IPS DF 4.7 (cell line): ENCODE results near the gene CCS.
"Not testable (repeated sequence)": the region's sequence is repeated elsewhere in the genome, so short reads cannot be mapped to it uniquely, and the experiment has no call there.

Source experiments
- DNase-seq: peaks from one replicate; pipeline ENCODE4 v3.0.0-alpha.2; 2013; ENCODE audit warnings: low spot score; ENCODE audit errors: extremely low read depth

CCS gene

DNA sequence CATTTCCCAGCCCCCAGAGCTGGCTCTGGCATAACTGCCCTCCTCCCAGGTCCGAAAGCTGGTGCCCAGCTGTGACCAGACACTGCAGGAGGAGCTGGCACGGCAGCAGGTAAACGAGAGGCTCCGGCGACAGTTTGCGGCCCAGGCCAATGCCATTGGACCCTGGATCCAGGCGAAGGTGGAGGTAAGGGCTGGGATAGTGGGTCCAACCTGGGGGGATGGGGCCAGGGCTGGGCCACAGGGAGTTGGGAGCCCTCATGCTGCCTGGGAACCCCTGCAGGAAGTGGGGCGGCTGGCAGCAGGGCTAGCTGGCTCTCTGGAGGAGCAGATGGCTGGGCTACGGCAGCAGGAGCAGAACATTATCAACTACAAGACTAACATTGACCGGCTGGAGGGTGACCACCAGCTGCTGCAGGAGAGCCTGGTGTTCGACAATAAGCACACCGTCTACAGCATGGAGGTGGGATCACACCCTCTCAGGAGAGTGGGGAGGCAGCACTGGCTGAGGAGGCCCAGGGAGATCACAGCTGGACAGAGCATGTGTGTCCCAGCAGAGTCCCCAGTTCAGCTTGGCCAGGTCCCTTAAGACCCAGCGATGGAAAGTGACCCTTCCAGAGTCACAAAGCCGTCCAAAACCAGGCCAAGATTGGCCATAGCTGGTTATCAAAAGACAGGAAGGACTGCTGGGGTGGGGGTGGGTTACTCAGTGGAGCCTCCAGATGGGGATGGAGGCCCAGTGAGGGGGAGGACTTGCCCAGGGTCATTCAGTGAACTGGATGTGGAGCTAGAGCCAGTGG lies 31.6 kb upstream of the CCS start:
- no peak for DNase-seq

DNA sequence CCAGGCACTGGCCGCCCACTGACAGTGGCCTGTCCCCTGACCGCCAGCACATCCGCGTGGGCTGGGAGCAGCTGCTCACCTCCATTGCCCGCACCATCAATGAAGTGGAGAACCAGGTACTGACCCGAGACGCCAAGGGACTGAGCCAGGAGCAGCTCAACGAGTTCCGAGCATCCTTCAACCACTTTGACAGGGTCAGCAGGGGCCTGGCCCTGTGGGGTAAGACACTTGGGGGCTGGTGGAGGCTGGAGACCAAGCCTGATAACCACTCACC lies 31.1 kb upstream of the CCS start:
- no peak for DNase-seq

DNA sequence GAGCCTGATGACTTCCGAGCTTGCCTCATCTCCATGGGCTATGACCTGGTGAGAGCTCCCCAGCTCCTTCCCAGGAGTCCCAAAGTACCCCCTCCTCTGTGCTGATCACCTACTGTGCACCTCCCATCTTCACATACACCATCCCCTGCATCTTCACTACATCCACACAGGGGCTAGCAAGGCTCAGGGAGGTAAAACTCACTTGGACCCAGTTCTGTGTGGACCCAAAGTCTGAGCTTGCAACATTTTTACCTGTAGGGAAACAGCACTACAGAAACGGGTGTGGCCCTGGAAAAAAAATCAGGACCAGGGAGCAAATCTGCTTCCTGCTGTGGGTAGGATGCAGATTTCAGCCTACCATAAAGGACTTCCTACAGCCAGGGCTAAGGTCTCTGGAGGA lies 30.7 kb upstream of the CCS start:
- DNase-seq, result no peak

DNA sequence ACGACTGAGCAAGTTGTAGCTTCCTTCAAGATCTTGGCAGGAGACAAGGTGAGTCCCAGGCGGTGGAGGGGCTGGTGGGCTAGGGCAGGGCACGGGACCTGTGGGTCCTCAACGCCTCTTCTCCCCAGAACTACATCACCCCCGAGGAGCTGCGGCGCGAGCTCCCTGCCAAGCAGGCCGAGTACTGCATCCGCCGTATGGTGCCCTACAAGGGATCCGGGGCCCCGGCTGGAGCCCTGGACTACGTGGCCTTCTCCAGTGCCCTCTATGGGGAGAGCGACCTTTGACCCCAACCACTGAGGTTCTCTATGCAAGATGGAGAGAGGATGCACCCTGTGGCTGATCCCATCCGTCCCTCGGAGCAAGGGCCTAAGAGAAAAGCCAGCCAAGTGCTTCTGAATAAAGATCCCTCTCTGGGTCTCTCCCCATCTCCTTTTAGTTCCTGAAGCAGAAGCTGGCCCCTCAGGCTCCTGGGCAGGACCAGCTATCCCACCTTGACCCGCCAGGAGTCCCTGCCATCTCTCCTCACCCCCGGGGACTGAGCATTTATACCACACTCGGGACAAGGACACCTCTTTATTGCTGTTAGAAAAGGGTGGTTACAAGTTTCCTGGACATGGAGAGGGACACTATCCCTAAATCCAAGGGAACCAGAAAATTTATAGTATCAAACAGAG lies 29.9 kb upstream of the CCS start:
- DNase-seq, result no peak

DNA sequence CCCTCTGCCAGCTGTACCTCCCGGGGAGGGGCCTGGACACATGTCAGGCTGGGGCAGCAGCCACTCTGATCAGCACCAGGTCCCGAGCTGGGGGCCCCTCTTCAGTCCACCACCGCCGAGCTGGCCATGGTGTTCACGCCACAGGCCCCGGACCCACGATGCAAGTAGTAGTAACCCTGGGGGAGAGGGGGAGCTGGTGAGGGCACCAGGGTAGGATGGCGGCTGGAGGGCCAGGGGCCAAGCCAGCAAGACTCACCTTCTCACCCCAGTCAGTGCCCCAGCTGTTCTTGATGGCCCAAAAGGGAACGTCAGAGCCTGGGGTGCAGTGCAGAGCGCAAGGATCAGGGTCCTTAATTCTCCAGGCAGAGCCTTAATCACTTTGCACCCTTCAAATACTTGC lies 29.2 kb upstream of the CCS start:
- no peak for DNase-seq

DNA sequence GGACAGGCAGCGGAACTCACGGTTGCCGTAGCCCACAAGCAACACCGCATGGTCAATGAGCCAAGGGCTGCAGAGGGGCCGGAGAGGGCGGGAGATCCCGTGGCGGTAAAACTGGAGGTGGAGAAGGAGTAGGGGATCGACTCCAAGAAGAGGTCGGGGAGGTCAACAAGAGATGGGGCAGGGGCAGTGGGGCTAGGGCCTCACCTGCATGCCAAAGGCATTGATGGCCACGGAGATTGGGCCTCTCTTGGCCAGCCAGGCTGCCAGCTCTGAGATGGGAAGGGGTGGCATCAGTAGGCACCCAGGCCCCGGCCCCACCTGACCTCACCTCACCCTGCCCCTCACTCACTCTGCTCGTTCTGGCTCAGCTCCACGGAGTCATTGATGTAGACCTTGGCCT lies 28.4 kb upstream of the CCS start:
- no peak for DNase-seq

DNA sequence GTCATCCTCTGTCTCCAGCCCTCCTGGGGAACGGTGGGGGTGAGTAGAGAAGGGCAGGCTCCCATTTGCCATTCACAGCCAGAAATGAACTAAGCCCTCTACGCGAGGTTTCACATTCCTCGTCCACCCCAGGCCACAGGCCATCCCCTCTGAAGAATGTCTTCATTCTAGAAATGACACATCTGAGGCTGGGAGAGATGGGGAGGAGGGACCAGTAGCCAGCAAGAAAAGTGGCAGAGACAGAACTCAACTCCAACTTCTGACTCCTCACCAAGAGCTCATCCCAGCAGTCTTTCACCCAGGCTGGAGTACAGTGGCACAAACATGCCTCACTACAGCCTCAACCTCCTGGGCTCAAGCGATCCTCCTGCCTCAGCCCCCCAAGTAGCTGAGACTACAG lies 28.0 kb upstream of the CCS start:
- DNase-seq, result no peak

DNA sequence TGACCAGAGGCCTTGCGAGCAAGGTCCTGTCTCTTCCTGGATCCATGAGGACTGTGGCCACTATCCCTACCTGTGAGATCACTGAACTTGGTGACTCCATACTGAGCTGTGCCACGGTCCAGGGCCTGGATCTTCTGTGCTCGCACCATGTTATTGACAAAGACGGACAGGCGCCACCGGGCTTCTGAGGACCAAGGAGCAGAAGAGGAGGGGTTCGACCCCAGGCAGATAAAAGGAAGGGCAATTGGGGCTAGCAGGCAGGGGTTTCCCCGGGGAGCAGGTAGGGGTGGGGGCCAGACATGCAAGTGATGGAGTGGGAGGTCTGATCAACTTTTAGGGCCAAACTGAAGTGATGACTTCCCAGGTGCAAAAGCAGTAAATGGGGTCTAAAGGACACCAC lies 26.8 kb upstream of the CCS start:
- no peak for DNase-seq

DNA sequence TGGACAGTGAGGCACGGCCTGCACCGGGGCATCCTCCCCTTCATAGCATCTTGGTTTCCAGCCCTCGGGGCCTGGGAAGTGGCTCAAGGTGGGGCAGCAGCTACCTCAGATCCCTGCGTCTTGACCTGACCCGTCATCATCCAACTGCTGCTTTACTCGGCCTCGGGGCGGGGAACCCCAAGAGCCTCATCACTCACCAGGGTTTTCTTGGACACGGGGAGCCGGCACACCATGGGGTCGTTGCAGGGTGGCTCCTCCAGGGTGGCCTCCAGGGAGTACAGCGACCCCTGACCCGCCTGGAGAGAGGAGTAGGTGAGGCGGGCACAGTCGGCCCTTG lies 25.2 kb upstream of the CCS start:
- no peak for DNase-seq

DNA sequence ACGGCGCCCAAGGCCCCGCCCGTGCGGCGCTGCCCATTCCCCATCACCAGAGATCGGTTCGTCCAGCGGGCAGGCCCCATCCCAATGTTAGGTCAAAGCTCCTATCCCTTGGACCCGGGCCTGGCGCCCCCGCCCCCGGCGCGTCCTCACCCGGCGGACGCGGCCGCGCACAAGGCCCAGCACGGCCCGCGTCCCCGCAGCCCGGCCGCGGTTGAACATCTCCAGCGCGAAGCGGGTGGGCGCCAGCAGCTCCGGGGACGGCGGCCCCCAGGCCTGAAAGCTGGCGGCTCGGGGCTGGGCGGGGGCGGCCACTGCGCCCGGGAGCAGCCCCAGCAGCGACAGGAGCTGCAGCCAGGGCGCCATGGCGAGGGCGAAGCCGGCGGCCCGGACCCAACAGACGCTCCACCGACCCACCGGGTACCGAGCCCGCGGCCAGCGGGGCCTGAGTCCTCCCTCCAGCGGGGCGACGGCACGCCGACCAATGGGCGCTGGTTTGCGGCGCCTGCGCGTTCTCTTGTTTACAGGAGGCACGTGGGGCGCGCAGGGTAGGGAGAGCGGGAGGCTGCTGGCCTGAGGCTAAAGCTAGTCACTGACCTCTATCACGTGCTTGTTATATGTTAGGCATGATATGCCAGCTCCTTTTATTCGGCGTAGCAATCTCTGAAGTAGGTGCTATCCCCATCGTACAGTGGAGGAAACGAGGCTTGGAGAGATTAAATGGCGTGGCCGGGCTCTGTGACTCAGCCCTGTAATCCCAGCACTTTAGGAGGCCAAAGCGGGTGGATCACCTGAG lies 24.7 kb upstream of the CCS start, which contains the start of gene CTSF:
CTSF (minus strand) TSS at position 483 of the 793 bp plus-strand sequence; CDS start at position 363, 120 bp downstream.
- no peak for DNase-seq

DNA sequence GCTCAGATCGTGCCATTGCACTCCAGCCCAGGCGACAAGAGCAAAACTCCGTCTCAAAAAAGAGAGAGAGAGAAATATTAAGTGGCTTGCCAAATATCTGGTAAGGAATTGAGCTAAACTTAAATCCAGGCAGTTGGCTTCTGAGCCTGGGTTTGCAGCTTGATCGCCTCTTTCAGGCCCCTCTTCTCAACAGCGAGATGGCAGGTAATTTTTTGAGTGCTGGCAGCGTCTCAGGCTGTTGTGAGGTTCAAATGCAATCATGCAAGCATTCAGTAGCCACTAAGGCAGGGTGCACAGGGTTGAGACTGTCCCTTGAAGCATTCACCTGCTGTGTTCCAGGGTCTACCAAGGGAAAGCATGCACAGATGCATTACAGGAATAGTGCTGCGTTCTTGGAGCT lies 23.9 kb upstream of the CCS start:
- no peak for DNase-seq

DNA sequence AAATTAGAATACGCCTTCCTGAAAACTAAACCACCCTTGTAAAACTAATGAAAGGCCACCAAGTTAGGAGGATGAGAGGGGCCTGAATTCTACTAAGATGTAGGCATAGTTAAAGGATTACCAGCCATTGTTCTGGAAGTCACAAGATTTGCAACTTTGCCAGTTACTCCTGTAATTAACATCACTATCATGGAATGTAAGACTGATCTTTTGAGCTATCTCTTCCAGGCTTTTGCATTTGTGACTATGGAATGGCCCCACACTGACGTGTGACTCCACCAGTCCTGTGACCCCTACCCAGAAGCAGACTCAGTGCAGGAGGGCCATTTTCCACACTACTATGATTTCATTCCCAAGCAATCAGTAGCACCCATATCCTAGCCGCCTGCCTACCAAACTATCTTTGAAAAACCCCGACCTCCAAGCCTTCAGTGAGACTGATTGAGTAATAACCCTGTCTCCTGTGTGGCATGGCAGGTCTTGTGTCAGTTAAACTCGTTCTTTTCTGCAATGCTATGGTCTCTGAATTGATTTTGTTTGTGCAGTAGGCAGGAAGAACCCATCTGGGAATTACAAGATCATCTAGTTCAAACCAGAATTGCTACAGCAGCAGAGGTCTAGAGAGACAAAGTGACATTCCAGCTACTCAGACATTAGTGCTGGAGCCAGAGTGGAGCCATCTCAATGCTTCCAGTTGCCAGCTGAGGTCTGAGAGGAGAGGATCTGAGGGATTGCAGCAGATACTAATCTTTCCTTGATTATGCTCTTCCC lies 22.7 kb upstream of the CCS start:
- DNase-seq, result no peak

DNA sequence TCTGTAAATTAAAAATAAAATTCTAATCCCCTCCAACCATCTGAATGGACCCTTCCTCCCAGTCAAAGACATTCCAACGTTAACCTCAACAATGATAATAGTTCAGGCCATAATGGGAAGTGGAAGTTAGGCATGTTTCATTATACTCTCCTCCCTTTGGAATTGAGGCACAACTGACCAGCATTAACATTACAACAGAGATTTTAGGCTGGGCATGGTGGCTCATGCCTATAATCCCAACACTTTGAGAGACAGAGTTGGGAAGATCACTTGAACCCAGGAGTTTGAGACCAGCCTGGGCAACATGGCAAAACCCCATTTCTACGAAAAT lies 22.2 kb upstream of the CCS start:
- no peak for DNase-seq

DNA sequence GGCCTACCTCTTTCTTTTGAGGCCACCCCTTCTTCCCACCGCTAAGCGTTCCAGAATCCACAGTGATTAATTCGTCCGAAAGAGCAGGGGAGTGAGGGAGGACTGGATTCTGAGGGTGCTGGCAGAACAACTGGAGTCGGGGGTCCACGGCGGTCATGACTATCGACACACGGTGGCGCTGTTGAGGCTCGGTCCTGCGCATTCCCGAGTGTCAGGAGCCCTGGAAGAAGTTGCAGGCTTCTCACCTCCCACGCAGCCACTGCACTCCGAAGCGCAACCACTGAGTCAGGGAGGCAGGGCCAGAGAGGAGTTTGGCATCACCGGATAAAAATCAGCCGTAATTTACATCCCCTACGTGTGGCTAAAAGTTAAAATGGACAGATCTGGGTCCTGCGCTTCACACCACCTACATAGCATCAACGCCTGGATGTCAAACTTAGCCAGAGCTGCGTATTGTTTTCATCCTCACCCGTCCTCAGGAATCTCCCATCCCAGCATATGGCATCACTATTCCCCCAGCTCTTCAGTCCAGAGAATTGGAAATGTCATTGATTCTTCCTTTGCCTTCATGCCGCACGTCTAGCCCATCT lies 13.9 kb upstream of the CCS start:
- no peak for DNase-seq

DNA sequence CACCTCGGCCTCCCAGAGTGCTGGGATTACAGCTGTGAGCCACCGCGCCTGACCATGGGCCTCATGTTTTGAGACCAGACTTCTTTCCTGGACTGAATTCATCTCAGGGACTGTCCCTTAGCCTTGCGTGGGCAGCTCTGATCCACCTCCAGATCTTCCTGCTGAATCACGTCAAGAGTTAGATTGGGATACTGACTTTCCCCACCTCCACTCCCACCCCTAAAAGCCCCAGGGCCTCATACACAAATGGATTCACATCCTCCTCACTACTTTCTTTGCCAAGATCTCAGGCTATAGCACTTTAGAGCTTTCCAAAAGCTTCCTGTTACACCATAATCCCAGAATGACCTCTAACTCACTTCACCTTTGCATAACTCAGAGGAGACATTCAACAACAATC lies 12.2 kb upstream of the CCS start:
- no peak for DNase-seq

DNA sequence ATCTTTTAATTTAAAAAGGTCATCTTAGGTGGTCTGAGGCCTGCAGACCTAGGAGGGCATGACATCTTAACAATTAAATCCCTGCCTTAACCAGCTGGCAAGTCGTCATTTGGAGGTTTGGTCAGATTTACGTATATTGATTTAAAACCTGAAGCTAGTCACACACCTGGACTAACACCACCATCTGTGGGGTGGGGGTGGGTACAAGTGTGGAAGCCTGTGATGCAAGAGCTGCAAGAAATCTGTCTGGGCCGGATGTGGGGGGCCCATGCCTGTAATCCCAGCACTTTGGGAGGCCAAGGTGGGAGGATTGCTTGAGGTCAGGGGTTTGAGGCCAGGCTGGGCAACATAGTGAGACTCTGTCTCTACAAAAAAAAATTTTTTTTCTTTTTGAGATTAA lies 11.7 kb upstream of the CCS start:
- no peak for DNase-seq

DNA sequence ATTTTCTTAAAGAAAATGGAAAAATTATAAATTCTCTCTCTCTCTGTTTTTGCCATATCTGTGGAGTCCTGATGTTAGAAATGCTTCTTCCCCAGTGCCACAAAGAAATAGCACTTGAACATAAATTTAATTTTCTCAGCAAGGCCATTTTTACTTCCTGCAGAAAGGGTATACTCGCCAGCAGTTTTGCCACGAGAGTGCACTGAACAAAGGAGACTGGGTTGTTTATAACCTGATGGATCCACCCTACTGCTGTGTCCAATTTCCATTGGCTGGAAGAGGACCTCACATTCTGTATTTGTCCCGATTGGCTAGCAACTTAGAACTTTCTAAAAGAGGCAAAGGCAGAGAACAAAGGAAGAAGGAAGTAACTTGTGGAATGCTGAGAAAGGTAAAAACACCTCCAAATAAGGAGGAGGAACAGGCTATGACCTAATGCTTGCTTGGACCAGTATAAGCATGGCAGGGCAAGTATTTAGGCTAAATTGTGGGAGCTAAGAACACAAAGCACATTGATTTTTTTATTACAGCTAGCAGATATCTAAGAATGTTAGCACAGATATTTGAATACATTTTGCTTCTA lies 10.3 kb upstream of the CCS start:
- not testable (repeated sequence) for DNase-seq

DNA sequence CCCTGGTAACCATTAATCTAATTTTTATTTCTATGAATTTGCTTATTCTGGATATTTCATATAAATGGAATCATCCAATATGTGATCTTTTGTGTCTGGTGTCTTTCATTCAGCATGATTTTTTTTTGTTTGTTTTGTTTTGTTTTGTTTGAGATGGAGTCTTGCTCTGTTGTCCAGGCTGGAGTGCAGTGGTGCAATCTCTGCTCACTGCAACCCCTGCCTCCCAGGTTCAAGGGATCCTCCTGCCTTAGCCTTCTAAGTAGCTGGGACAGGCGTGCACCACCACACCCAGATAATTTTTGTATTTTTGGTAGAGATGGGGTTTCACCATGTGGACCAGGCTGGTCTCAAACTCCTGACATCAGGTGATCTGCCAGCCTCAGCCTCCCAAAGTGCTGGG lies 7.5 kb upstream of the CCS start:
- not testable (repeated sequence) for DNase-seq

DNA sequence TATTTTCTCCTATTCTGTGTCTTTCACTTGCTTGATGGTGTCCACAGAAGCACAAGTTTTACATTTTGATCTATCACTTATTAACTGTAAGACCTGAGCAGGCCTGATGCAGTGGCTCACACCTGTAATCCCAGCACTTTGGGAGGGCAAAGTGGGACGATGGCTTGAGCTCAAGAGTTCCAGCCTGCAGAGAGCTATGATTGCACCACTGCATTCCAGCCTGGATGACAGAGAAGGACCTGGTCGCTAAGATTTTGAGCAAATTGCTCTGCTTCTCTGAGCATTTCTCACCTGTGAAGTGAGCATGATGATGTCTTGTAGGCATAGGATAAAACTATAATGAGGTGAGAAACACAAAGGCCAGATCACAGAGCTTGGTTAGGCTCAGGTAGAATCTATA lies 6.8 kb upstream of the CCS start:
- DNase-seq, result no peak

DNA sequence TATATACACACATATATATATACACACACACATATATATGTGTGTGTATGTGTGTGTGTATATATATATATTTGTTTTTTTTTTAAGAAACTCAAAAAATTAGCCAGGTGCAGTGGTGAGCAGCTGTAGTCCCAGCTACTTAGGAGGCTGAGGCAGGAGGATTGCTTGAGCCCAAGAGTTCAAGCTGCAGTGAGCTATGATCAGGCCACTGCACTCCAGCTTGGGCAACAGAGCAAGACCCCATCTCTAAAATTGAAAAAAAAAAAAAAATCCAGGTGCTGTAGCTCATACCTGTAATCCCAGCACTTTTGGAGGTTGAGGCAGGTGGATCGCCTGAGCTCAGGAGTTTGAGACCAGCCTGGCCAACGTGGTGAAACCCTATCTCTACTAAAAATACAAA lies 3.7 kb upstream of the CCS start:
- not testable (repeated sequence) for DNase-seq

DNA sequence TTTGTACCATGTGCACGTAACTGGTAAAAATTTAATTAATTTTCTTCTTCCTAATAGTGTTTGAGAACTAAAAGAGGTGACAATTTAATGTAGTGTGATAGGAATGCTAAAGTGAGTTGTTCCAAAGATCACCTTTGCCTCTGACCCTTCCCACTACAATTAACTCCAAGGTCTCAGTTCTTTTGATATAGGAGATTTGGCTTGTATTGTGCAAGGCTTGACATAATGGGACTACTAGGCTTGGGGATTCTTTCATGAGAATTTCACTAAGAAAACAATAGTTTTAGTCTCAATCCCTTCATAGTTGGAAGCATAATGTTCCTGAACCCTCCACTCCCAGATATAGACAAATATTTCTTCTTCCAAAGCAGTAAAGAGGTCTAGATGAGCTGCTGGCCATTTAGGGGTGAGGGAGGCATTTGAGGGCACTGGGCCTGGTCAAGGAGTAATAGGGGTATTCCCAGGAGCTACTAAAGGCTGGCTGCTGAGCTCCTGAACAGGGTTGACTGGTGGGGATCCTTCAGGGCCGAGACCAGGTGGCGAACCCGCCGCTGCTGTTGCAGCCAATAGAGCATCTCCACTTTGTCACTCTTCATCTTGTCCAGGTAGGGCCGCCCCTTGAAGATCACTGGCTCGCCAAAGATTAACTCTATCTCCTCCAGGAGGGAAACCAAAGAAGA lies 2.8 kb upstream of the CCS start:
- no peak for DNase-seq
